Measurements from ENCODE around the gene SARS2.

DNA sequence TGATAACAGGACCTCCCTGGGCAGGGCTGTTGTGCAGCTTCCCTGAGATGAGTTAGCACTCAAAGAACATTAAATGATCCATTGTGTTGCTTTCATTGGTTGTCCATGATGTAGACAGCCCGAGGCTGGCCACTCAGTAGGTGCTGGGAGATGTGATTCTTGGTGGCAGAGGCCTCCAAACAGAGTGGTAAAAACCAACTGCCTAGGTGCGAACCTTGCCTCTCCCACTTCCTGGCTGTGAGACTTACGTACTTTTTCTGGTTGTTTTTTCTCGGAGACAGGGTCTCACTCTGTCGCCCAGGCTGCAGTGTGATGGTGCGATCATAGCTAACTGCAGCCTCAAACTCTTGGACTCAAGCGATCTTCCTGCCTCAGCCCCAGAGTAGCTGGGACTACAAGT lies 6.2 kb downstream of the SARS2 start:
- TF ChIP-seq, protein P1, sequence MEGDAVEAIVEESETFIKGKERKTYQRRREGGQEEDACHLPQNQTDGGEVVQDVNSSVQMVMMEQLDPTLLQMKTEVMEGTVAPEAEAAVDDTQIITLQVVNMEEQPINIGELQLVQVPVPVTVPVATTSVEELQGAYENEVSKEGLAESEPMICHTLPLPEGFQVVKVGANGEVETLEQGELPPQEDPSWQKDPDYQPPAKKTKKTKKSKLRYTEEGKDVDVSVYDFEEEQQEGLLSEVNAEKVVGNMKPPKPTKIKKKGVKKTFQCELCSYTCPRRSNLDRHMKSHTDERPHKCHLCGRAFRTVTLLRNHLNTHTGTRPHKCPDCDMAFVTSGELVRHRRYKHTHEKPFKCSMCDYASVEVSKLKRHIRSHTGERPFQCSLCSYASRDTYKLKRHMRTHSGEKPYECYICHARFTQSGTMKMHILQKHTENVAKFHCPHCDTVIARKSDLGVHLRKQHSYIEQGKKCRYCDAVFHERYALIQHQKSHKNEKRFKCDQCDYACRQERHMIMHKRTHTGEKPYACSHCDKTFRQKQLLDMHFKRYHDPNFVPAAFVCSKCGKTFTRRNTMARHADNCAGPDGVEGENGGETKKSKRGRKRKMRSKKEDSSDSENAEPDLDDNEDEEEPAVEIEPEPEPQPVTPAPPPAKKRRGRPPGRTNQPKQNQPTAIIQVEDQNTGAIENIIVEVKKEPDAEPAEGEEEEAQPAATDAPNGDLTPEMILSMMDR (IDR thresholded peaks at IDR 0.05), result no peak
- TF ChIP-seq POLR2A (IDR thresholded peaks at IDR 0.05), result no peak

All from vagina (tissue), 2 donors.